NOMO-1 (cell line): Measurements from ENCODE around the gene ZNF674.

Source experiments
- DNase-seq, 2 experiments: peaks; one replicate each; lab custom pipeline; 2025; ENCODE audit not compliant: unreplicated experiment in 2 of 2; lab: John Stamatoyannopoulos, UW

The ZNF674 gene

GRCh38 chrX:46545111-46546005 lies at the start of gene ZNF674:
TSS of gene ZNF674 (minus strand) at chrX:46545421. CDS start at chrX:46542087, 3,334 bp downstream.
- DNase-seq: peak; percentile 60 to 80

- DNase-seq: no peak
These were observed 44.9 kb upstream of the ZNF674 start for GRCh38 chrX:46589977-46590723.

- no peak for DNase-seq
These were observed 43.0 kb upstream of the ZNF674 start for GRCh38 chrX:46588263-46588662.

DNA sequence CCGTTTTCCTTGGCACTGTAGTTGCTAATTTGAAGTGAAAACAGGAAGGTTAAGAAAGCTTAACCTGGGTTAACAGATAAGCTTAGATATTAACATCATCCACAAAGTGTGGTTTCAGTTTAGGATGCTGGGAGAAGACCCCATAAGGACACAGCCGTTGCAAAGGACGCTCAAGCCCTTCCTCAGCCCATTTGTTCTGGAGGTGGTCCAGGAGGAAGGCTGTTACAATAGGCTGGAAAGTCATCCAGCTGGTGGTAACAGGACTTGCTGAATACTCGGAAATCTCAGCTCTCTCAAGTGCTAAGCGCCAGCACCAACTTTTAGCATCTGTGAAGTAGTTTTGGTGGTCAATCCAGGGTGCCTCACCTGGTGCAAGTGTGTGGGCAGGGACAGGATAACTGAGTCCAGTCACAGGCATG lies 42.5 kb upstream of the ZNF674 start:
- DNase-seq: no peak

- no peak for DNase-seq
These were observed 41.9 kb upstream of the ZNF674 start for GRCh38 chrX:46587158-46587557.

GRCh38 chrX:46584736-46585135 lies 39.5 kb upstream of the ZNF674 start:
- DNase-seq: no peak

- no peak for DNase-seq
These were observed 37.7 kb upstream of the ZNF674 start for GRCh38 chrX:46582966-46583365.

DNA sequence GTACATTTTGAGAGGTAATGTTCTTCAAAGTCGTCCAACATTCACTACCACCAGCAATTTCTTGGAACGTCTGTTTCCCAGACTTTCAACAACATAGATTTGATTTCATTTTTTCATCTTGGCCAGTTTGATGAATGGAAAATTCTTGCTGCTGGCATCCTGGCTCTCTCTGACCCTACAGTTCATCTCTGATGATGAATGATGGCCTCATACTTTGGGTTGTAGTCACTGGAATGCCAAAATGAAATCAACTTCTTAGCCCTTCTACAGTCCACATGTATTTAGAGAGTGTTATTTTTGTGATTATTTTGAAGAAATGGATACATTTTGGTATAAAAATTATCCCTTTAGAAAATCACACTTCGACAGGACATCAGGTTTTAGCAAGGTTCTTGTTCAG lies 37.1 kb upstream of the ZNF674 start:
- DNase-seq: no peak

DNA sequence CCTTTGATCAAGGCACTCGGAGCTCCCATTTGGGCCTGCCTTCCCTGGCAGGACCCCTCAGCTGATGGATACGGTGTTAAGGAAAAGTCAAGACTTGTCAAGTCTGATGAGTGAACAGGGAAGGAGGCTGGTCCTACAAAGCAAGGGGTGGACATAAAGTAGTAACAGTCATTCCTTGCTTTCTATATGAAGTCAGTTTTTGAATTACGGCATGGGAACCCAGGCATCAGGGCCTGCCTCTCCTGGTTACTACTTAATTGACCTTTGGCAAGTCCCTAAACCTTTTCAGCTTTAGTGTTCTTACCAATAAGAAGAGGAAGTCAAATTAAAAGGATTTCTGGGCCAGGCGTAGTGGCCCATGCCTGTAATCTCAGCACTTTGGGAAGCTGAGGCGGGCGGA lies 35.4 kb upstream of the ZNF674 start:
- DNase-seq: no peak

DNA sequence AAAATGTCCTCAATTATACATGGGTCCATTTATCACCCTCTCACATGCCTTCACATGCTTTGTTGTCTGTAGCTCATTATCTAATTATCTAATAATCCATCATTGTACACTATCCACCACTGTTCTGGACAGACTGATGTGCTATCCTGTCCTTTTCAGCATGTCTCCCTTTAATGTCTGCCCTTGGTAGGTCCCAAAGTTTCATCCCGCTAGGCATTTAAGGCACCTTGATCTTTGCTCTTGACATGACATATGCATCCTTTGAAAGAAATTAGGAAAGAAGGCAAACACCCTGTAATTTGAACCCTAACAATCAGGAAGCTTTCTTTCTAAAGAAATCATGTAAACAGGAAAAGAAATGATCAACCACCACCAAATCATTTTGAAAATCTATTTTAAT lies 34.0 kb upstream of the ZNF674 start:
- no peak for DNase-seq

DNA sequence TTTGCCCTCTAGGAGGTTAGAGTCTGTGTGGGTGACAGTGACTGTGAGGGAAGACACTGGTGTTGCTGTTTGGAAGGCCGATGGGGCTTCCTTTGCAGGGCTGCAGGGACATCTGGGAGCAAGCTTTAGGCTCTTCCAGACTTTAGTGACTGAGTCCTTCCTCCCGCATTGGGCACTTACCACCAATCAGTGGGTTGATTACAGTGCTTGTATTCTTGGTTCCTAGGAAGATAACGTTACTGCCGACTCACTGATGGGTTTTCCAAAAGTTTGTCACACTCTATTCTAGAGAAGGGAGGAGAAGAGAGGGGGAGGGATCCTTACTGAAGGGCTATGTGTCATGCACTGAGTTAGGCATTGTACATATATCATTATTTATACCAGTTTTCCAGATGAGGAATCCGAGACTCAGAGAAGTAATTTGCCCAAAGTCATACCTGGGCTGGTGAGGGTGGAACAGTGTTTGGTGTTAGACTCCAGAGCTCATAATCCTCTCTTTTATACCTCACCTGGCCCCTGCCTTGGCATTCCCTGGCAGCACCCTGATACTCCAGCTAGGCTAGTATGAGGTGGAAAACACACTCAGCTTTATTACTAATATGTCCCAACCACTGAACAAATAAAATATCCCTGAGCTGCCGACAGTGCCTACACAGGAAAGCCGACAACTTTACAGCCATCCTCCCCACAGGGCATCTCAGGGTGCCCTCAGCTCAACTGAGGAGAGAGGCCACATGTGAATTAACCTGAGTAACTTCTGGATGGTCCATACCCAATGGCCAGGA lies 32.2 kb upstream of the ZNF674 start:
- no peak for DNase-seq

- no peak for DNase-seq
These were observed 31.2 kb upstream of the ZNF674 start for GRCh38 chrX:46576458-46576857.

GRCh38 chrX:46575991-46576392 lies 30.8 kb upstream of the ZNF674 start:
- DNase-seq: no peak

DNA sequence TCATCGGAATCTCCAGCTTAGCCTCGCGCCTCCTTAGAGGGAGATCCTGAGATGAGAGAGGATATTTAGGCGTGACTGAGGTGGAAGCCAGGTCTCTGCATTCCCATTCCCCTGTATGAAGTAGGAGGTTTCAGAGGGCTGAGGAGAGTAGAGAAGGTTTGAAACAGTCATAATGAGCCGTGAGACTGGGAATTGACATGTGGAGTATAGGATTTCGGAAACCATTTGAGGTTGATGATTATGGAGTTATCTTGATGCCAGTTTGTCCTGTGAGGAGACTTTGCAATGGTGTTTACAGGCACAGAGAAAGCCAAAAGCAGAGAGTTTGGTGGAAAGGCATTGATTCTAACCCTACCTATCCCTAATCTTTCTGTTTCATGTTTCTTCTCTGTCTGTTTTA lies 30.4 kb upstream of the ZNF674 start:
- DNase-seq: no peak

GRCh38 chrX:46574774-46575381 lies 29.7 kb upstream of the ZNF674 start:
- no peak for DNase-seq

DNA sequence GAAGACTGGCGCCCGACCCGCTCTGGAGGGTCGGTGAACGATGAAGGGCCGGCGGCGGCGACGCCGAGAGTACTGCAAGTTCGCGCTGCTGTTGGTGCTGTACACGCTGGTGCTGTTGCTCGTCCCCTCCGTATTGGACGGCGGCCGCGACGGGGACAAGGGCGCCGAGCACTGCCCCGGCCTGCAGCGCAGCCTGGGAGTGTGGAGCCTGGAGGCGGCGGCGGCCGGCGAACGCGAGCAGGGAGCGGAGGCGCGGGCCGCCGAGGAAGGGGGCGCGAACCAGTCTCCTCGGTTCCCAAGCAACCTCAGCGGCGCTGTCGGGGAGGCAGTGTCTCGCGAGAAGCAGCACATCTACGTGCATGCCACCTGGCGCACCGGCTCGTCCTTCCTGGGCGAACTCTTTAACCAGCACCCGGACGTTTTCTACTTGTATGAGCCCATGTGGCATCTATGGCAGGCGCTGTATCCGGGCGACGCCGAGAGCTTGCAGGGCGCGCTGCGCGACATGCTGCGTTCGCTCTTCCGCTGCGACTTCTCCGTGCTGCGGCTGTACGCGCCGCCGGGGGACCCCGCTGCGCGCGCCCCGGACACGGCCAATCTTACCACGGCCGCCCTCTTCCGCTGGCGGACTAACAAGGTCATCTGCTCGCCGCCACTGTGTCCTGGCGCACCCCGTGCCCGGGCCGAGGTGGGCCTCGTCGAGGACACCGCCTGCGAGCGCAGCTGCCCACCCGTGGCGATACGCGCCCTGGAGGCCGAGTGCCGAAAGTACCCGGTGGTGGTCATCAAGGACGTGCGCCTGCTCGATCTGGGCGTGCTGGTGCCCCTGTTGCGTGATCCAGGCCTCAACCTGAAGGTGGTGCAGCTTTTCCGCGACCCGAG lies 28.9 kb upstream of the ZNF674 start:
- DNase-seq: peak; percentile 14 to 27

- DNase-seq: peak; percentile 46
These were observed 28.2 kb upstream of the ZNF674 start, which contains the start of gene CHST7 for GRCh38 chrX:46573331-46573891. TSS of gene CHST7 (plus strand) at chrX:46573765. CDS start at chrX:46573932, 167 bp downstream.

DNA sequence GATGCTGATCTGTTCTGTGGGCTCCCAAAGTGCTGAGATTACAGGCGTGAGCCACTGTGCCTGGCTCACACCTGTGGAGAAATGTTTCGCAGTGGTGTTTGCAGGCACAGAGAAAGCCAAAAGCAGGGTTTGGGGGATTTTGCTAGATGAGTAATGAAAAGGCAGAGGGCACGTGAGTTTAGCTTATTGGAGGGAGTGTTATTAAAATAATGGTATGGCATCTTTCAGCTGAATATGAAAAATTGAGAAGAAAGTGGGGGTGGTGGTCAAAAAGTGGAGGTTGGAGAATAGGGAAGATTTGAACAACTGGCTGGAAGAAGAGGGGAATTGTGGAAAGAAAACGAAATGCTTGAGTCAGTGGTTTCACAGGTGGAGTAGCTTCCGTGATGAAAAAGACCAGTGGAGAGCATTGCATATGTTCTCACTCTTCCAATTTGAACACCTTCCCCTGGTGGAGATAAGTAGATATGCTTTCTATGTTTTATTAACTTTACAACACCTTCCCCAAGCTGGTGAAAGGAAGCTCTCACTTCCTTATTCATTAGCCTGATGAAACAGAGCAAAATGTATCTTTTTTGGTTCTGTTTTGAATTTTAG lies 27.2 kb upstream of the ZNF674 start:
- DNase-seq: peak; percentile 13 to 61
